ENCODE data around the gene UBE4A.

Gene UBE4A

GRCh38 chr11:118342503-118343161 lies 16.8 kb upstream of the UBE4A start, which contains the start of gene CD3D:
TSS of gene CD3D (minus strand) at chr11:118342705. CDS start at chr11:118342607, 98 bp downstream.
- Histone ChIP-seq H3K4me1 (ENCODE audit: insufficient read depth, low read length) (no peaks in the 10 kb centered on the region), H3K9me3 (ENCODE audit: low read length) (no peaks in the 10 kb centered on the region), H3K27me3 (ENCODE audit: control insufficient read depth in 1 of 2, insufficient read depth in 2 of 2, low read length in 2 of 2) (peaks cover 0 to 6% of the 10 kb centered on the region in 2 donors), H3K27ac (ENCODE audit: low read depth, low read length) (no peak within 1 kb of the TSS), H3K36me3 (ENCODE audit: insufficient read depth, low read length) (no peaks in the 10 kb centered on the region), H3K4me3 (ENCODE audit: low read depth in 1 of 2, low read length in 2 of 2) (no peak within 1 kb of the TSS), H3K9ac (ENCODE audit: low read length) (no peak within 1 kb of the TSS)

- Histone ChIP-seq H3K4me3 (ENCODE audit: low read depth in 1 of 2, low read length in 2 of 2) (no peak overlapping the region), H3K36me3 (ENCODE audit: insufficient read depth, low read length) (no peaks in the 10 kb centered on the region)
These were observed 16.2 kb upstream of the UBE4A start for GRCh38 chr11:118343248-118343647.

GRCh38 chr11:118343981-118344515 lies 15.4 kb upstream of the UBE4A start, which contains the start of gene CD3G:
TSS of gene CD3G (plus strand) at chr11:118344344. CDS start at chr11:118344424, 80 bp downstream.
- Histone ChIP-seq H3K9me3 (ENCODE audit: low read length) (no peaks in the 10 kb centered on the region), H3K27ac (ENCODE audit: low read depth, low read length) (no peak within 1 kb of the TSS), H3K9ac (ENCODE audit: low read length) (no peak within 1 kb of the TSS), H3K36me3 (ENCODE audit: insufficient read depth, low read length) (no peaks in the 10 kb centered on the region), H3K4me1 (ENCODE audit: insufficient read depth, low read length) (no peaks in the 10 kb centered on the region), H3K27me3 (ENCODE audit: control insufficient read depth in 1 of 2, insufficient read depth in 2 of 2, low read length in 2 of 2) (peaks cover 0 to 6% of the 10 kb centered on the region in 2 donors), H3K4me3 (ENCODE audit: low read depth in 1 of 2, low read length in 2 of 2) (no peak within 1 kb of the TSS)

More at GRCh38 chr11:118343248-118343647, 16.2 kb upstream of the UBE4A start:
- Histone ChIP-seq H3K9me3 (ENCODE audit: low read length) (no peaks in the 10 kb centered on the region), H3K4me1 (ENCODE audit: insufficient read depth, low read length) (no peaks in the 10 kb centered on the region), H3K27me3 (ENCODE audit: control insufficient read depth in 1 of 2, insufficient read depth in 2 of 2, low read length in 2 of 2) (peaks cover 0 to 6% of the 10 kb centered on the region in 2 donors), H3K27ac (ENCODE audit: low read depth, low read length) (no peak overlapping the region), H3K9ac (ENCODE audit: low read length) (no peak overlapping the region)

- Histone ChIP-seq H3K9ac (ENCODE audit: low read length) (no peak overlapping the region), H3K27me3 (ENCODE audit: control insufficient read depth in 1 of 2, insufficient read depth in 2 of 2, low read length in 2 of 2) (peaks cover 0 to under 1% of the 10 kb centered on the region in 2 donors), H3K4me3 (ENCODE audit: low read depth in 1 of 2, low read length in 2 of 2) (no peak overlapping the region), H3K27ac (ENCODE audit: low read depth, low read length) (no peak overlapping the region), H3K36me3 (ENCODE audit: insufficient read depth, low read length) (no peaks in the 10 kb centered on the region), H3K9me3 (ENCODE audit: low read length) (no peaks in the 10 kb centered on the region), H3K4me1 (ENCODE audit: insufficient read depth, low read length) (no peaks in the 10 kb centered on the region)
These were observed 9.9 kb upstream of the UBE4A start for GRCh38 chr11:118349475-118349874.

GRCh38 chr11:118353084-118353710 lies 6.2 kb upstream of the UBE4A start:
- Histone ChIP-seq H3K9me3 (ENCODE audit: low read length) (no peaks in the 10 kb centered on the region), H3K4me1 (ENCODE audit: insufficient read depth, low read length) (no peaks in the 10 kb centered on the region), H3K4me3 (ENCODE audit: low read depth in 1 of 2, low read length in 2 of 2) (no peak overlapping the region), H3K27ac (ENCODE audit: low read depth, low read length) (no peak overlapping the region), H3K9ac (ENCODE audit: low read length) (no peak overlapping the region), H3K36me3 (ENCODE audit: insufficient read depth, low read length) (no peaks in the 10 kb centered on the region), H3K27me3 (ENCODE audit: control insufficient read depth in 1 of 2, insufficient read depth in 2 of 2, low read length in 2 of 2) (no peaks in the 10 kb centered on the region)

GRCh38 chr11:118358071-118358470 lies 1.3 kb upstream of the UBE4A start:
- Histone ChIP-seq H3K27ac (ENCODE audit: low read depth, low read length) (no peak overlapping the region), H3K27me3 (ENCODE audit: control insufficient read depth in 1 of 2, insufficient read depth in 2 of 2, low read length in 2 of 2) (no peaks in the 10 kb centered on the region), H3K4me1 (ENCODE audit: insufficient read depth, low read length) (peaks cover 5% of the 10 kb centered on the region), H3K9me3 (ENCODE audit: low read length) (no peaks in the 10 kb centered on the region), H3K9ac (ENCODE audit: low read length) (no peak overlapping the region), H3K36me3 (ENCODE audit: insufficient read depth, low read length) (no peaks in the 10 kb centered on the region), H3K4me3 (ENCODE audit: low read depth in 1 of 2, low read length in 2 of 2) (no peak overlapping the region)

GRCh38 chr11:118364956-118365615 lies 5.7 kb downstream of the UBE4A start:
- H3K9me3 ChIP-seq (ENCODE audit: low read length) = no peaks in the 10 kb centered on the region
- peaks cover 42% of the 10 kb centered on the region for H3K36me3 ChIP-seq (ENCODE audit: insufficient read depth, low read length)

GRCh38 chr11:118366287-118366686 lies 6.9 kb downstream of the UBE4A start:
- H3K27me3 ChIP-seq (ENCODE audit: control insufficient read depth in 1 of 2, insufficient read depth in 2 of 2, low read length in 2 of 2) = no peaks in the 10 kb centered on the region
- H3K36me3 ChIP-seq (ENCODE audit: insufficient read depth, low read length) = peaks cover 52% of the 10 kb centered on the region
- no peak overlapping the region for H3K27ac ChIP-seq (ENCODE audit: low read depth, low read length)
- H3K4me3 ChIP-seq (ENCODE audit: low read depth in 1 of 2, low read length in 2 of 2) = no peak overlapping the region
- H3K9ac ChIP-seq (ENCODE audit: low read length) = no peak overlapping the region
- no peaks in the 10 kb centered on the region for H3K9me3 ChIP-seq (ENCODE audit: low read length)
- no peaks in the 10 kb centered on the region for H3K4me1 ChIP-seq (ENCODE audit: insufficient read depth, low read length)

More at GRCh38 chr11:118364956-118365615, 5.7 kb downstream of the UBE4A start:
- Histone ChIP-seq H3K4me3 (ENCODE audit: low read depth in 1 of 2, low read length in 2 of 2) (no peak overlapping the region), H3K27ac (ENCODE audit: low read depth, low read length) (no peak overlapping the region), H3K4me1 (ENCODE audit: insufficient read depth, low read length) (peaks cover 5% of the 10 kb centered on the region), H3K9ac (ENCODE audit: low read length) (no peak overlapping the region), H3K27me3 (ENCODE audit: control insufficient read depth in 1 of 2, insufficient read depth in 2 of 2, low read length in 2 of 2) (no peaks in the 10 kb centered on the region)

- Histone ChIP-seq H3K9ac (ENCODE audit: low read length) (no peak overlapping the region), H3K27ac (ENCODE audit: low read depth, low read length) (no peak overlapping the region), H3K36me3 (ENCODE audit: insufficient read depth, low read length) (peaks cover 84% of the 10 kb centered on the region), H3K9me3 (ENCODE audit: low read length) (no peaks in the 10 kb centered on the region), H3K4me3 (ENCODE audit: low read depth in 1 of 2, low read length in 2 of 2) (no peak overlapping the region), H3K27me3 (ENCODE audit: control insufficient read depth in 1 of 2, insufficient read depth in 2 of 2, low read length in 2 of 2) (no peaks in the 10 kb centered on the region), H3K4me1 (ENCODE audit: insufficient read depth, low read length) (no peaks in the 10 kb centered on the region)
These were observed 11.4 kb downstream of the UBE4A start for GRCh38 chr11:118370774-118371173.

GRCh38 chr11:118373263-118373662 lies 13.9 kb downstream of the UBE4A start:
- no peaks in the 10 kb centered on the region for H3K4me1 ChIP-seq (ENCODE audit: insufficient read depth, low read length)
- H3K4me3 ChIP-seq (ENCODE audit: low read depth in 1 of 2, low read length in 2 of 2) = no peak overlapping the region
- H3K27ac ChIP-seq (ENCODE audit: low read depth, low read length) = no peak overlapping the region
- H3K9ac ChIP-seq (ENCODE audit: low read length) = no peak overlapping the region
- H3K9me3 ChIP-seq (ENCODE audit: low read length) = no peaks in the 10 kb centered on the region
- H3K36me3 ChIP-seq (ENCODE audit: insufficient read depth, low read length) = peaks cover 89% of the 10 kb centered on the region
- no peaks in the 10 kb centered on the region for H3K27me3 ChIP-seq (ENCODE audit: control insufficient read depth in 1 of 2, insufficient read depth in 2 of 2, low read length in 2 of 2)

- no peaks in the 10 kb centered on the region for H3K27me3 ChIP-seq (ENCODE audit: control insufficient read depth in 1 of 2, insufficient read depth in 2 of 2, low read length in 2 of 2)
- no peak overlapping the region for H3K4me3 ChIP-seq (ENCODE audit: low read depth in 1 of 2, low read length in 2 of 2)
- no peaks in the 10 kb centered on the region for H3K9me3 ChIP-seq (ENCODE audit: low read length)
- no peaks in the 10 kb centered on the region for H3K4me1 ChIP-seq (ENCODE audit: insufficient read depth, low read length)
- peaks cover 89% of the 10 kb centered on the region for H3K36me3 ChIP-seq (ENCODE audit: insufficient read depth, low read length)
- H3K9ac ChIP-seq (ENCODE audit: low read length) = no peak overlapping the region
- H3K27ac ChIP-seq (ENCODE audit: low read depth, low read length) = no peak overlapping the region
These were observed 14.5 kb downstream of the UBE4A start for GRCh38 chr11:118373871-118374270.

Measured in muscle layer of colon (tissue), 2 donors.